ENCODE data around the gene TRIM66. TPM values are rescaled to one million over a fixed set of nuclear protein-coding genes. Genes with fewer than 3 reads are reported as not detected.

TRIM66 gene
- total and polyA plus RNA-seq, 2 donors (not counting 1 experiment from before 2014, with no cell fraction given): 3.9 to 13.7 TPM

- Histone ChIP-seq H3K36me3 (ENCODE audit: control insufficient read depth, insufficient read depth, low read length) (peaks cover 1% of the 10 kb centered on the region), H3K79me2 (ENCODE audit: control insufficient read depth, insufficient read depth, low read length) (no peaks in the 10 kb centered on the region), H2AFZ (ENCODE audit: low read length) (no peak overlapping the region), H3K27ac (ENCODE audit: insufficient read depth, low read length) (no peak overlapping the region), H3K4me2 (ENCODE audit: extremely low read depth, insufficient read depth, low read length) (no peak overlapping the region), H3K9ac (ENCODE audit: insufficient read depth, low read length) (no peak overlapping the region), H4K20me1 (ENCODE audit: control insufficient read depth, extremely low read depth, insufficient read depth, low read length) (no peaks in the 10 kb centered on the region), H3K4me1 (ENCODE audit: control insufficient read depth, extremely low read depth, insufficient read depth, low read length) (peaks cover 18% of the 10 kb centered on the region), H3K9me3 (ENCODE audit: control insufficient read depth, insufficient read depth, low read depth, low read length) (no peaks in the 10 kb centered on the region), H3K4me3 (replicated peaks in 1 of 4; ENCODE audit: control extremely low read depth in 1 of 4, insufficient read depth in 1 of 4, low read depth in 3 of 4, low read length in 4 of 4) (no peak overlapping the region), H3K27me3 (ENCODE audit: control insufficient read depth, insufficient read depth, low read length) (no peaks in the 10 kb centered on the region)
- peak; percentile 46 to 67 for DNase-seq (ENCODE audit: low read depth in 2 of 2)
- no peak for TF ChIP-seq CTCF (conservative IDR thresholded peaks at IDR 0.05 in 1 of 2, IDR thresholded peaks at IDR 0.05 in 1 of 2; ENCODE audit: low read depth in 1 of 2, low read length in 2 of 2)
- no peak for TF ChIP-seq EZH2 (IDR thresholded peaks at IDR 0.05; ENCODE audit: low read length, missing control alignments)
Observed at GRCh38 chr11:8649361-8649760, 33.1 kb downstream of the TRIM66 start.

GRCh38 chr11:8646873-8647272, 35.6 kb downstream of the TRIM66 start:
- Histone ChIP-seq H3K36me3 (ENCODE audit: control insufficient read depth, insufficient read depth, low read length) (peaks cover 1% of the 10 kb centered on the region), H4K20me1 (ENCODE audit: control insufficient read depth, extremely low read depth, insufficient read depth, low read length) (no peaks in the 10 kb centered on the region), H3K4me2 (ENCODE audit: extremely low read depth, insufficient read depth, low read length) (no peak overlapping the region), H3K4me3 (replicated peaks in 1 of 4; ENCODE audit: control extremely low read depth in 1 of 4, insufficient read depth in 1 of 4, low read depth in 3 of 4, low read length in 4 of 4) (no peak overlapping the region), H3K27ac (ENCODE audit: insufficient read depth, low read length) (no peak overlapping the region), H2AFZ (ENCODE audit: low read length) (no peak overlapping the region), H3K9ac (ENCODE audit: insufficient read depth, low read length) (no peak overlapping the region), H3K27me3 (ENCODE audit: control insufficient read depth, insufficient read depth, low read length) (no peaks in the 10 kb centered on the region), H3K9me3 (ENCODE audit: control insufficient read depth, insufficient read depth, low read depth, low read length) (no peaks in the 10 kb centered on the region), H3K4me1 (ENCODE audit: control insufficient read depth, extremely low read depth, insufficient read depth, low read length) (peaks cover 12% of the 10 kb centered on the region), H3K79me2 (ENCODE audit: control insufficient read depth, insufficient read depth, low read length) (no peaks in the 10 kb centered on the region)
- no peak for DNase-seq (ENCODE audit: low read depth in 2 of 2)
- no peak for TF ChIP-seq EZH2 (IDR thresholded peaks at IDR 0.05; ENCODE audit: low read length, missing control alignments)
- TF ChIP-seq CTCF (conservative IDR thresholded peaks at IDR 0.05 in 1 of 2, IDR thresholded peaks at IDR 0.05 in 1 of 2; ENCODE audit: low read depth in 1 of 2, low read length in 2 of 2): no peak

- Histone ChIP-seq H3K79me2 (ENCODE audit: control insufficient read depth, insufficient read depth, low read length) (no peaks in the 10 kb centered on the region), H3K9ac (ENCODE audit: insufficient read depth, low read length) (no peak overlapping the region), H3K27me3 (ENCODE audit: control insufficient read depth, insufficient read depth, low read length) (no peaks in the 10 kb centered on the region), H3K27ac (ENCODE audit: insufficient read depth, low read length) (no peak overlapping the region), H2AFZ (ENCODE audit: low read length) (no peak overlapping the region), H3K4me2 (ENCODE audit: extremely low read depth, insufficient read depth, low read length) (no peak overlapping the region), H3K4me1 (ENCODE audit: control insufficient read depth, extremely low read depth, insufficient read depth, low read length) (no peaks in the 10 kb centered on the region), H3K36me3 (ENCODE audit: control insufficient read depth, insufficient read depth, low read length) (peaks cover 1% of the 10 kb centered on the region), H3K4me3 (replicated peaks in 1 of 4; ENCODE audit: control extremely low read depth in 1 of 4, insufficient read depth in 1 of 4, low read depth in 3 of 4, low read length in 4 of 4) (no peak overlapping the region), H4K20me1 (ENCODE audit: control insufficient read depth, extremely low read depth, insufficient read depth, low read length) (no peaks in the 10 kb centered on the region), H3K9me3 (ENCODE audit: control insufficient read depth, insufficient read depth, low read depth, low read length) (no peaks in the 10 kb centered on the region)
- DNase-seq (ENCODE audit: low read depth in 2 of 2): peak in 1 of 2 donors; percentile 18
- TF ChIP-seq CTCF (conservative IDR thresholded peaks at IDR 0.05 in 1 of 2, IDR thresholded peaks at IDR 0.05 in 1 of 2; ENCODE audit: low read depth in 1 of 2, low read length in 2 of 2): no peak
- no peak for TF ChIP-seq EZH2 (IDR thresholded peaks at IDR 0.05; ENCODE audit: low read length, missing control alignments)
Observed at GRCh38 chr11:8642196-8642841, 40.1 kb downstream of the TRIM66 start.

Data from fibroblast of lung (primary cell).